Measurements from ENCODE around the gene ABCA2.

Gene ABCA2

DNA sequence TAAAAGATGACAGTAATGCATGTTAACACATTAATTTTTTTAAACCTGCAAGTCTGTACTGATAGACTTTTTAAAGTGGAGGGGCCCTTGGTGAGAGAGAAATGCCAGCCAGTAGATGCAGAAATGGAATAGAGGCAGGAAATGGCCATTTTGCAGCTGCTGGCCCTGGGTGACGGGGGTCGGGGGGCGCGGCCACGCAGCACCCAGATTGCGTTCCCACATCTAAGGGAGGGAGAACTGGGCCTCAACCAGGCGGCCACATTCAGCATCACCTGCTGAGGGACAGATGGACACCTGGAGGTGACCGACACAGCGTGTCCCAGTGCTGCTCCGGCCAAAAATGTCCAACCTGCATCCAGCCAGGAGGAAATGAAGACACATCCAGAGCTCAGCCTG, 25.4 kb downstream of the ABCA2 start:
- DNase-seq (ENCODE audit: low read depth): no peak
- TF ChIP-seq, protein P1, sequence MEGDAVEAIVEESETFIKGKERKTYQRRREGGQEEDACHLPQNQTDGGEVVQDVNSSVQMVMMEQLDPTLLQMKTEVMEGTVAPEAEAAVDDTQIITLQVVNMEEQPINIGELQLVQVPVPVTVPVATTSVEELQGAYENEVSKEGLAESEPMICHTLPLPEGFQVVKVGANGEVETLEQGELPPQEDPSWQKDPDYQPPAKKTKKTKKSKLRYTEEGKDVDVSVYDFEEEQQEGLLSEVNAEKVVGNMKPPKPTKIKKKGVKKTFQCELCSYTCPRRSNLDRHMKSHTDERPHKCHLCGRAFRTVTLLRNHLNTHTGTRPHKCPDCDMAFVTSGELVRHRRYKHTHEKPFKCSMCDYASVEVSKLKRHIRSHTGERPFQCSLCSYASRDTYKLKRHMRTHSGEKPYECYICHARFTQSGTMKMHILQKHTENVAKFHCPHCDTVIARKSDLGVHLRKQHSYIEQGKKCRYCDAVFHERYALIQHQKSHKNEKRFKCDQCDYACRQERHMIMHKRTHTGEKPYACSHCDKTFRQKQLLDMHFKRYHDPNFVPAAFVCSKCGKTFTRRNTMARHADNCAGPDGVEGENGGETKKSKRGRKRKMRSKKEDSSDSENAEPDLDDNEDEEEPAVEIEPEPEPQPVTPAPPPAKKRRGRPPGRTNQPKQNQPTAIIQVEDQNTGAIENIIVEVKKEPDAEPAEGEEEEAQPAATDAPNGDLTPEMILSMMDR (conservative IDR thresholded peaks at IDR 0.05; ENCODE audit: control insufficient read depth, insufficient read depth, low read depth, low read length): no peak
- H3K4me3 ChIP-seq (ENCODE audit: control insufficient read depth, low read depth, low read length): no peak overlapping the region

DNA sequence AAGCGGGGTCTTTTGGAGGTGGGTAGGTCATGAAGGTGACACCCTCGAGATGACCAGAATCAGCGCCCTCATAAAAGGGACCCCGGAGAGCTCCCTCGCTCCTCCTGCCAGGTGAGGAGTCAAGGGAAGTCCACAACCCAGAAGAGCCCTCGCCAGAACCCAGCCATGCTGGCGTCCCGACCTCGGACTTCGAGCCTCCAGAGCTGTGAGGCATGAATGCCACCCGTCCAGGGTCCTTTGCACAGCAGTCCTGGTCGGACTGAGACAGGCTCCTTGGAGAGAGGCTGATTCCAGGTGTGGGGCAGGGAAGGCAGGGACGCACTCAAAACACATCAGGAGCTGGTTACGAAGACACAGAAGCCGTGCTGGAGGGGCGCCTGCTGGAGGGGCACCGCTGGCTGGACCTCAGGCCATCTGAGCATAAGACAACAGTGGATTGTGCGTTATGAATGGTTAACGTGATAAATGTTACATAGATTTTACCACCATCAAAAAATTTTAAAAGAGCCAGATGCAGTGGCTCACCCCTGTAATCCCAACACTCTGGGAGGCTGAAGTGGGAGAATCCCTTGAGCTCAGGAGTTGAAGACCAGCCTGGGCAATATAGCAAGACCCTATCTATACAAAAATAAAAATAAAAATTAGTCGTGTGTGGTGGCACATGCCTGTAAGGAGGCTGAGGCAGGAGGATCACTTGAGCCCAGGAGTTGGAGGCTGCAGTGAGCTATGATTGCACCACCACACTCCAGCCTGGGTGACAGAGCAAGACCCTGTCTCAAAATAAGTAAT, 26.0 kb downstream of the ABCA2 start:
- H3K4me3 ChIP-seq (ENCODE audit: control insufficient read depth, low read depth, low read length): no peak overlapping the region
- DNase-seq (ENCODE audit: low read depth): no peak
- TF ChIP-seq, protein P1 (conservative IDR thresholded peaks at IDR 0.05; ENCODE audit: control insufficient read depth, insufficient read depth, low read depth, low read length): no peak

- DNase-seq (ENCODE audit: low read depth): peak; percentile 31
- TF ChIP-seq, protein P1 (conservative IDR thresholded peaks at IDR 0.05; ENCODE audit: control insufficient read depth, insufficient read depth, low read depth, low read length): no peak
- no peak overlapping the region for H3K4me3 ChIP-seq (ENCODE audit: control insufficient read depth, low read depth, low read length)
Measured at GRCh38 chr9:137000177-137000930, 27.7 kb downstream of the ABCA2 start.

DNA sequence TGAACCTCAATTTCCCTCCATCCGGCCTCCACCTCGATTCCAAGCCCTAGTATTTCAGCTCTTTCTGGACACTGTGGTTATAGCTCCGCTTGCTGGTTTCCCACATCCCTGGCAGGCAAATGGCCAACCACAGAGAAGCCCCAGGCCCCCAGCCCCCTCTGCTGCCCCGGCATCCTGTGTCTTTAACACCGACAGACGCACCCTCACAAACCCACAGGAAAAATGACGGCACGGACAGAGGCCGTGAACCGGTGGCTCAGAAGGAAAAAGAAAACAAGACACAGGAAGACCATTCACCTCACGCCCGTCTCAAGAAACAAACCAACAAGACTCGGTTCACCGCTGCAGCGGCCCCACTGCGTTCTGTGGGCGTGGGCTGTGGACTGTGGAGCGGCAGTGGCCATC, 30.2 kb downstream of the ABCA2 start:
- H3K4me3 ChIP-seq (ENCODE audit: control insufficient read depth, low read depth, low read length): no peak overlapping the region
- TF ChIP-seq, protein P1 (conservative IDR thresholded peaks at IDR 0.05; ENCODE audit: control insufficient read depth, insufficient read depth, low read depth, low read length): no peak
- DNase-seq (ENCODE audit: low read depth): no peak

GRCh38 chr9:136997371-136997770, 30.7 kb downstream of the ABCA2 start:
- H3K4me3 ChIP-seq (ENCODE audit: control insufficient read depth, low read depth, low read length): no peak overlapping the region
- TF ChIP-seq, protein P1 (conservative IDR thresholded peaks at IDR 0.05; ENCODE audit: control insufficient read depth, insufficient read depth, low read depth, low read length): no peak
- no peak for DNase-seq (ENCODE audit: low read depth)

GRCh38 chr9:136996361-136997292, 31.4 kb downstream of the ABCA2 start, which contains the start of gene CLIC3:
CLIC3 (minus strand) TSS chr9:136996568; CDS start chr9:136996543, 25 bp downstream.
- no peak within 1 kb of the TSS for H3K4me3 ChIP-seq (ENCODE audit: control insufficient read depth, low read depth, low read length)
- TF ChIP-seq, protein P1 (conservative IDR thresholded peaks at IDR 0.05; ENCODE audit: control insufficient read depth, insufficient read depth, low read depth, low read length): no peak
- no peak for DNase-seq (ENCODE audit: low read depth)

Data from fibroblast of mammary gland (primary cell).